Measurements from ENCODE around the gene ZNF689.
"Not testable (repeated sequence)": the region's sequence is repeated elsewhere in the genome, so short reads cannot be mapped to it uniquely, and the experiment has no call there.

Gene ZNF689
- total RNA-seq: 22.2 to 29.2 (median 26.1) reads per million in 4 donors

- peak; percentile 85 to 95 (median 90) for DNase-seq
Measured at GRCh38 chr16:30609926-30610839, at the start of gene ZNF689. ZNF689 (minus strand) TSS chr16:30610389; CDS start chr16:30610041, 348 bp downstream.

GRCh38 chr16:30658731-30659506 lies 48.7 kb upstream of the ZNF689 start:
- DNase-seq: peak in 2 of 5 donors; percentile 65 to 93

GRCh38 chr16:30657866-30658730 lies 47.9 kb upstream of the ZNF689 start, which contains the start of gene FBRS:
FBRS (plus strand) TSS chr16:30658431; CDS start chr16:30659519, 1,088 bp downstream.
- DNase-seq: peak; percentile 100

GRCh38 chr16:30656974-30657865 lies 47.0 kb upstream of the ZNF689 start:
- no peak for DNase-seq

- DNase-seq: no peak
Measured at GRCh38 chr16:30656388-30656787, 46.2 kb upstream of the ZNF689 start.

GRCh38 chr16:30655815-30656347 lies 45.7 kb upstream of the ZNF689 start:
- DNase-seq: no peak

GRCh38 chr16:30654856-30655255 lies 44.7 kb upstream of the ZNF689 start:
- no peak for DNase-seq

GRCh38 chr16:30652718-30653117 lies 42.5 kb upstream of the ZNF689 start:
- no peak for DNase-seq

- DNase-seq: no peak
Measured at GRCh38 chr16:30652005-30652296, 41.8 kb upstream of the ZNF689 start.

- peak; percentile 65 to 86 (median 73) for DNase-seq
Measured at GRCh38 chr16:30651124-30652004, 41.2 kb upstream of the ZNF689 start.

- DNase-seq: peak; percentile 96 to 100 (median 98)
Measured at GRCh38 chr16:30650369-30651123, 40.4 kb upstream of the ZNF689 start, which contains the start of gene PRR14. PRR14 (plus strand) TSS chr16:30650960; CDS start chr16:30651646, 686 bp downstream.

- peak in 1 of 5 donors; percentile 44 for DNase-seq
Measured at GRCh38 chr16:30649725-30650368, 39.7 kb upstream of the ZNF689 start.

GRCh38 chr16:30647274-30647571 lies 37.0 kb upstream of the ZNF689 start:
- DNase-seq: no peak

- DNase-seq: no peak
Measured at GRCh38 chr16:30645727-30646126, 35.5 kb upstream of the ZNF689 start.

GRCh38 chr16:30644334-30644830 lies 34.2 kb upstream of the ZNF689 start:
- DNase-seq: no peak

- no peak for DNase-seq
Measured at GRCh38 chr16:30641378-30641982, 31.3 kb upstream of the ZNF689 start.

GRCh38 chr16:30637944-30638343 lies 27.8 kb upstream of the ZNF689 start:
- peak in 1 of 5 donors; percentile 46 for DNase-seq

GRCh38 chr16:30637139-30637538 lies 26.9 kb upstream of the ZNF689 start:
- not testable (repeated sequence) for DNase-seq

Data from T-helper 1 cell (primary cell).